GM18909 (cell line): ENCODE data around the gene TMEM9.

Experiments used
- ATAC-seq: cut with Tn5 transposase; IDR thresholded peaks from one replicate; pipeline ENCODE4 v1.9.1; 2021; ENCODE audit warnings: mild to moderate bottlenecking; ENCODE audit not compliant: unreplicated experiment, poor library complexity

TMEM9 gene

GRCh38 chr1:201147396-201148015 is 6.8 kb downstream of the TMEM9 start:
- no peak for ATAC-seq

GRCh38 chr1:201146626-201147390 is 7.5 kb downstream of the TMEM9 start:
- ATAC-seq: no peak

GRCh38 chr1:201145816-201146215 is 8.5 kb downstream of the TMEM9 start:
- no peak for ATAC-seq

- ATAC-seq: no peak
These were observed 9.1 kb downstream of the TMEM9 start for GRCh38 chr1:201145132-201145531.

GRCh38 chr1:201144701-201145100 is 9.6 kb downstream of the TMEM9 start:
- no peak for ATAC-seq

GRCh38 chr1:201143726-201144635 is 10.3 kb downstream of the TMEM9 start:
- ATAC-seq: no peak

- no peak for ATAC-seq
These were observed 11.2 kb downstream of the TMEM9 start for GRCh38 chr1:201142849-201143725.

- no peak for ATAC-seq
These were observed 12.0 kb downstream of the TMEM9 start for GRCh38 chr1:201142011-201142848.

- no peak for ATAC-seq
These were observed 12.9 kb downstream of the TMEM9 start for GRCh38 chr1:201141418-201141817.

- no peak for ATAC-seq
These were observed 13.4 kb downstream of the TMEM9 start for GRCh38 chr1:201140941-201141260.

GRCh38 chr1:201140235-201140940 is 13.9 kb downstream of the TMEM9 start:
- no peak for ATAC-seq

- ATAC-seq: no peak
These were observed 14.5 kb downstream of the TMEM9 start for GRCh38 chr1:201139756-201140155.

- no peak for ATAC-seq
These were observed 15.0 kb downstream of the TMEM9 start for GRCh38 chr1:201139306-201139705.

GRCh38 chr1:201138311-201138840 is 15.9 kb downstream of the TMEM9 start:
- ATAC-seq: no peak

GRCh38 chr1:201137579-201138310 is 16.5 kb downstream of the TMEM9 start:
- ATAC-seq: no peak

- ATAC-seq: no peak
These were observed 17.3 kb downstream of the TMEM9 start for GRCh38 chr1:201137024-201137392.

- no peak for ATAC-seq
These were observed 17.8 kb downstream of the TMEM9 start for GRCh38 chr1:201136355-201137023.
